T-helper 2 cell (primary cell): ENCODE measurements around the gene KLHL34.

ENCODE experiments used
- DNase-seq, 5 experiments: peaks; one replicate each; pipeline versions ENCODE4 v3.0.0 to v3.0.0-alpha.2; 2012 to 2022

The KLHL34 gene

GRCh38 chrX:21655901-21656586 lies 2.1 kb downstream of the KLHL34 start:
- no peak for DNase-seq

- DNase-seq, result no peak
Observed at GRCh38 chrX:21645886-21646285, 12.2 kb downstream of the KLHL34 start.

GRCh38 chrX:21645431-21645830 lies 12.7 kb downstream of the KLHL34 start:
- no peak for DNase-seq

- DNase-seq, result no peak
Observed at GRCh38 chrX:21639775-21640174, 18.4 kb downstream of the KLHL34 start.

GRCh38 chrX:21638311-21638710 lies 19.8 kb downstream of the KLHL34 start:
- no peak for DNase-seq

- DNase-seq, result no peak
Observed at GRCh38 chrX:21632027-21632426, 26.1 kb downstream of the KLHL34 start.

- no peak for DNase-seq
Observed at GRCh38 chrX:21623778-21624501, 34.2 kb downstream of the KLHL34 start.

GRCh38 chrX:21620234-21620633 lies 37.9 kb downstream of the KLHL34 start:
- DNase-seq, result no peak

GRCh38 chrX:21616386-21616785 lies 41.7 kb downstream of the KLHL34 start:
- no peak for DNase-seq

- no peak for DNase-seq
Observed at GRCh38 chrX:21612154-21612553, 46.0 kb downstream of the KLHL34 start.

- no peak for DNase-seq
Observed at GRCh38 chrX:21610168-21610567, 48.0 kb downstream of the KLHL34 start.

- DNase-seq, result no peak
Observed at GRCh38 chrX:21606002-21606401, 52.1 kb downstream of the KLHL34 start.
